MM.1S (cell line): ENCODE data around the gene GPI.

ENCODE experiments used
- CTCF ChIP-seq: fragments of 300-600 bp; sonication (generic); IDR thresholded peaks from 2 replicates; pipeline ENCODE4 v1.5.1; 2016; ENCODE audit warnings: antibody characterized with exemption, low read length, mixed read lengths
- EZH2phosphoT487 ChIP-seq: fragments of 300-600 bp; sonication (generic); IDR thresholded peaks from 2 replicates; pipeline ENCODE4 v1.6.1; 2018; ENCODE audit warnings: antibody characterized with exemption, low read length

DNA sequence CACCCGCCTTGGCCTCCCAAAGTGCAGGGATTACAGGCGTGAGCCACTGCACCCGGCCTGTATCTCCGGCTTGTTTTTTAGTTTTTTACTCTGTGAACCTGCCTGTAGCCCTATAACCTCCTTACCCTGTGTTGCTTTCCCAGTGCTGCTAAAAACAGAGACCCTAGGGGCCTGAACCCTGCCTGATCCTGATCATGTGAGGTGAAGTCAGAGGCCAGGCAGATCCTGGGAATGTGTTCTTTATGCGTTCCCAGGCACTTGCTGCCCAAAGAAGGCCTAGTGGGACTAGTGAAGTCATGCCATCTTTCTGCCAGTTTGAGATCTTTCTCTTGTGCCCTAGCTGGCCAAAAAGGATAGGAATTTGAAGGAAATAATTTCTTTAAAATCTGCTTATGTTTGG lies 67.8 kb downstream of the GPI start:
- no peak for TF ChIP-seq CTCF
- no peak for TF ChIP-seq EZH2phosphoT487
